ENCODE data around the gene ARHGAP6.

DNA sequence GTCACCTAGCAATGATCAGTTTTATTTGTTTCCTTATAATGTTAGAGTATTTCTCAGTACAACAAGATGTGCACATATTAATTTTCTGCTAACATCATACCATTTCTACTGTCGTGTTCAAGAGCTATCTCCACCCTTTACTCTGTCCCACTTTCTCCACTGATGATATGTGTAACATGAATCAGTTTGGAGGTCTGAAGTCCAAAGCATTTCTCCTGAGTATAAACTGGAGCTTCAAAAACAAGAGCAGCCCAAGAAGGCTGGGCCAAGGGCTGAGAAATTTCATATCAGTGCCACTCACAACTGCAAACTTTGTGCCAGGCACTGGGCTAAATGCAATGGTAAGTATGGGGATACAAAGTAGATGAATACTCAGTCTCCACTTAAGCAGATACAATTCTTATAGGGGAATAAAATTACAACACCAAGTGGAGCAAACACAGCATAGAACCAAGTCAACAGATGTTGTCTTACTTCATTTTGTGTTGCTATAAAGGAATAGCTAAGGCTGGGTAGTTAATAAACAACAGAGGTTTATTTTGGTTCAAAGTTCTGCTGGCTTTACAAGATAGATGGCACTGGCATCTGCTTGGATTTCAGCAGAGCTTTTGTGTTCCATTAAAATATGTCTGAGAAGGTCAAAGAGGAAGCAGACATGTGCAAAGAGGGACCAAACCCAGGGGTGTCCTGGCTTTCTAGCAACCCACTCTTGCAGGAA, 328.3 kb downstream of the ARHGAP6 start:
- no peak for TF ChIP-seq POLR2A (IDR thresholded peaks at IDR 0.05)
- TF ChIP-seq, protein P1, sequence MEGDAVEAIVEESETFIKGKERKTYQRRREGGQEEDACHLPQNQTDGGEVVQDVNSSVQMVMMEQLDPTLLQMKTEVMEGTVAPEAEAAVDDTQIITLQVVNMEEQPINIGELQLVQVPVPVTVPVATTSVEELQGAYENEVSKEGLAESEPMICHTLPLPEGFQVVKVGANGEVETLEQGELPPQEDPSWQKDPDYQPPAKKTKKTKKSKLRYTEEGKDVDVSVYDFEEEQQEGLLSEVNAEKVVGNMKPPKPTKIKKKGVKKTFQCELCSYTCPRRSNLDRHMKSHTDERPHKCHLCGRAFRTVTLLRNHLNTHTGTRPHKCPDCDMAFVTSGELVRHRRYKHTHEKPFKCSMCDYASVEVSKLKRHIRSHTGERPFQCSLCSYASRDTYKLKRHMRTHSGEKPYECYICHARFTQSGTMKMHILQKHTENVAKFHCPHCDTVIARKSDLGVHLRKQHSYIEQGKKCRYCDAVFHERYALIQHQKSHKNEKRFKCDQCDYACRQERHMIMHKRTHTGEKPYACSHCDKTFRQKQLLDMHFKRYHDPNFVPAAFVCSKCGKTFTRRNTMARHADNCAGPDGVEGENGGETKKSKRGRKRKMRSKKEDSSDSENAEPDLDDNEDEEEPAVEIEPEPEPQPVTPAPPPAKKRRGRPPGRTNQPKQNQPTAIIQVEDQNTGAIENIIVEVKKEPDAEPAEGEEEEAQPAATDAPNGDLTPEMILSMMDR (IDR thresholded peaks at IDR 0.05), result no peak

Measured in uterus (tissue), 2 donors.